ENCODE measurements around the gene GLIS1. TPM values are rescaled to one million over a fixed set of nuclear protein-coding genes. Genes with fewer than 3 reads are reported as not detected.

Gene GLIS1
- total and polyA plus RNA-seq, 2 donors, result 0.05 to 0.59 TPM

DNA sequence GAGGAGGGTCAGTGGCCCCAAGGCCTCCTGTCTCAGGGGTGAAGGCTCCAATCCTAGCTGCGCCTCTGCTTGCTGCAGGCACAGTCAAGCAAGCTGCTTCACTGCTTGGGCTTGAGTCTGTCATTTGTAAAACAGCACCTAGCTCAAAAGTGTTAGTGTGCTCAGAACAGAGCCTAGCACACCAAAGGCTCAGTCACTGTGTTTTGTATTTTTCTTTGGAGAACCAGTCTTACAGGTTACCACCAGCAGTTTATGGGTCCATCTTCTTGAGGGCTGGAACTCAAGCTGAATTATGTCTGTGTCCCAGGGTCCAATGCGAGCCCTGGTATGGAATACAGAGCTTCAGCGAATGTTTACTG is 166.2 kb downstream of the GLIS1 start:
- H3K4me1 ChIP-seq (ENCODE audit: control insufficient read depth in 2 of 2, insufficient read depth in 2 of 2, low read length in 2 of 2), result peaks cover 3 to 17% of the 10 kb centered on the region in 2 donors

DNA sequence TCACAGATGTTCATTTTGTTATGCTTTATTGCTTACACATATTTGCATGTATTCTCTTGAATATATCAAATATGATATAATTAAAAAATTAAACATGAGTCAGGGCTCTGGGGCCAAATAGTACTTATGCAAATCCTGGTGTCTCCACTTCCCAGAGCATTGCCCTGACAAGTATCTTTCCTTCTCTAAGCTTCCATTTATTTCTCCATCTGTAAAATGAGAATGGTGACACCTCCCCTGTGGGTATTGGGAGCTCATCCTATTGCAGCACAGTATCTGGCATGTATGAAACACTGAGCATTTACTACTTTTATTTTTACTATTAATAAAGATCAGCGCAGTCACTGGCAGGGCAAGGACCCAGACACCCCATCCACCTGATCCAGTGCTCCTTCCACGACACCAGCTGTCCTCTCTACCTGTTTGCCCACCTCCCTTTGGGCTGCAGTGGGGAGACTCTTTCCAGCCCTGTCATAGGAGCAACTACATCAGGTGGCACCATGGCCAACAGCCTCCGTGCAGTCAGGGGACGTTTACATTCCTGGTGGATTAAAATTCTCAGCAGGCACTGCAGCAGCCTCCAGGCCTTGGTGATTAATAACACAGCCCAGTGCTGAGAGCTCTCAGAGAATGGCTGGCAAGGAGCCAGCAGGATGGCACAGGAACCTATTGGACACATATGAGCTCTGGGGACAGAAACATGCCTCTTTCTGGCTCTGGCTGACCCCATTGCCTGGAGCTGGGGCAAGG is 166.7 kb downstream of the GLIS1 start:
- Histone ChIP-seq H3K36me3 (ENCODE audit: control insufficient read depth in 2 of 2, insufficient read depth in 2 of 2, low read length in 1 of 2) (no peaks in the 10 kb centered on the region), H3K4me3 (ENCODE audit: low read length in 2 of 2) (no peak overlapping the region), H3K9me3 (ENCODE audit: control insufficient read depth in 2 of 2, insufficient read depth in 1 of 2, low read length in 1 of 2) (peaks cover 0 to 10% of the 10 kb centered on the region in 2 donors), H3K27me3 (ENCODE audit: control insufficient read depth in 2 of 2, insufficient read depth in 1 of 2, low read length in 1 of 2) (no peaks in the 10 kb centered on the region), H3K27ac (ENCODE audit: low read depth in 1 of 2, low read length in 1 of 2) (no peak overlapping the region), H3K4me1 (ENCODE audit: control insufficient read depth in 2 of 2, insufficient read depth in 2 of 2, low read length in 2 of 2) (peaks cover 3 to 17% of the 10 kb centered on the region in 2 donors)
- WGBS, result 92% methylated on average over 4 of the region's 4 CpGs
- no peak for DNase-seq (ENCODE audit: low read depth in 6 of 9, low spot score in 9 of 9)

More for the DNA sequence above, 166.2 kb downstream of the GLIS1 start:
- H3K36me3 ChIP-seq (ENCODE audit: control insufficient read depth in 2 of 2, insufficient read depth in 2 of 2, low read length in 1 of 2), result no peaks in the 10 kb centered on the region
- DNase-seq (ENCODE audit: low read depth in 6 of 9, low spot score in 9 of 9), result no peak
- H3K27ac ChIP-seq (ENCODE audit: low read depth in 1 of 2, low read length in 1 of 2), result no peak overlapping the region
- 97% methylated on average over 3 of the region's 3 CpGs for WGBS
- no peak overlapping the region for H3K4me3 ChIP-seq (ENCODE audit: low read length in 2 of 2)
- H3K9me3 ChIP-seq (ENCODE audit: control insufficient read depth in 2 of 2, insufficient read depth in 1 of 2, low read length in 1 of 2), result peaks cover 0 to 6% of the 10 kb centered on the region in 2 donors
- no peaks in the 10 kb centered on the region for H3K27me3 ChIP-seq (ENCODE audit: control insufficient read depth in 2 of 2, insufficient read depth in 1 of 2, low read length in 1 of 2)

DNA sequence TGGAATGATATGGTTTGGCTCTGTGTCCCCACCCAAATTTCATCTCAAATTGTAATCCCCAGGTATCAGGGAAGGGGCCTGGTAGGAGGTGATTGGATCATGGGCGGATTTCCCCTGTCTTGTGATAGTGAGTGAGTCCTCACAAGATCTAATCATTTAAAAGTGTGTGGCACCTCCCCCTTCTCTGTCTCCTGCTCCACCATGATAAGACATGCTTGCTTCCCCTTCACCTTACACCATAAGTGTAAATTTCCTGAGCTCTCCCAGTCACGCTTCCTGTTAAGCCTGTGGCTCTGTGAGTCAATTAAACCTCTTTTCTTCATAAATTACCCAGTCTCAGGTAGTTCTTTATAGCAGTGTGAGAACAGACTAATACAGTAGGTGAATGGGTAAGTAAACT is 170.4 kb downstream of the GLIS1 start:
- H3K36me3 ChIP-seq (ENCODE audit: control insufficient read depth in 2 of 2, insufficient read depth in 2 of 2, low read length in 1 of 2), result no peaks in the 10 kb centered on the region
- 98% methylated on average over 2 of the region's 2 CpGs for WGBS
- no peak for DNase-seq (ENCODE audit: low read depth in 6 of 9, low spot score in 9 of 9)
- H3K27ac ChIP-seq (ENCODE audit: low read depth in 1 of 2, low read length in 1 of 2), result no peak overlapping the region
- no peaks in the 10 kb centered on the region for H3K27me3 ChIP-seq (ENCODE audit: control insufficient read depth in 2 of 2, insufficient read depth in 1 of 2, low read length in 1 of 2)
- no peak overlapping the region for H3K4me3 ChIP-seq (ENCODE audit: low read length in 2 of 2)
- H3K4me1 ChIP-seq (ENCODE audit: control insufficient read depth in 2 of 2, insufficient read depth in 2 of 2, low read length in 2 of 2), result peaks cover 0 to 5% of the 10 kb centered on the region in 2 donors
- peaks cover 0 to 5% of the 10 kb centered on the region in 2 donors for H3K9me3 ChIP-seq (ENCODE audit: control insufficient read depth in 2 of 2, insufficient read depth in 1 of 2, low read length in 1 of 2)

DNA sequence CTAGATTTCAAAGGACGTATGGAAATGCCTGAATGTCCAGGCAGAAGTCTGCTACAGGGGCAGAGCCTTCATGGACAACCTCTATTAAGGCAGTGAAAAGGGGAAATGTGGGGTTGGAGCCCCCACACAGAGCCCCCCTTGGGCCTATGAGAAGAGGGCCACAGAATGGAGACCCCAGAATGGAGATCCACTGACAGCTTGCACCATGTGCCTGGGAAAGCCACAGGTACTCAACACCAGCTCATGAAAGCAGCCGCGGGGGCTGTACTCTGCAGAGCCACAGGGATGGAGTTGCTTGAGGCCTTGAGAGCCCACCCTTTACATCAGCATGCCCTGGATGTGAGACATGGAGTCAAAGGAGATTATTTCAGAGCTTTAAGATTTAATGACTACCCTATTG is 171.1 kb downstream of the GLIS1 start:
- no peak overlapping the region for H3K27ac ChIP-seq (ENCODE audit: low read depth in 1 of 2, low read length in 1 of 2)
- H3K36me3 ChIP-seq (ENCODE audit: control insufficient read depth in 2 of 2, insufficient read depth in 2 of 2, low read length in 1 of 2), result no peaks in the 10 kb centered on the region
- 99% methylated on average over 3 of the region's 3 CpGs for WGBS
- H3K9me3 ChIP-seq (ENCODE audit: control insufficient read depth in 2 of 2, insufficient read depth in 1 of 2, low read length in 1 of 2), result peaks cover 0 to 5% of the 10 kb centered on the region in 2 donors
- H3K4me1 ChIP-seq (ENCODE audit: control insufficient read depth in 2 of 2, insufficient read depth in 2 of 2, low read length in 2 of 2), result peaks cover 3 to 6% of the 10 kb centered on the region in 2 donors
- H3K4me3 ChIP-seq (ENCODE audit: low read length in 2 of 2), result no peak overlapping the region
- DNase-seq (ENCODE audit: low read depth in 6 of 9, low spot score in 9 of 9), result no peak
- H3K27me3 ChIP-seq (ENCODE audit: control insufficient read depth in 2 of 2, insufficient read depth in 1 of 2, low read length in 1 of 2), result no peaks in the 10 kb centered on the region

DNA sequence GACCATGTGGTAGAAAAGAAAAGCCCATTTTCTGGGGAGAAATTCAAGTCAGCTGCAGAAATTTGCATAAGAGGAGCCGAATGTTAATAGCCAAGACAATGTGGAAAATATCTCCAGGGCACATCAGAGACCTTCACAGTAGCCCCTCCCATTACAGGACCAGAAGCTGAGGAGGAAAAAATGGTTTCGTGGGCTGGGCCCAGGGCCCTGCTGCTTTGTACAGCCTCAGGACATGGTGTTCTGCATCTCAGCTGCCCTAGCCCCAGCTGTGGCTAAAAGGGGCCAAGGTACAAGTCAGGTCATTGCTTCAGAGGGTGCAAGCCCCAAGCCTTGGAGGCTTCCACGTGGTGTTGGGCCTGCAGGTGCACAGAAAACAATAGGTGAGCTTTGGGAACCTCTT is 171.5 kb downstream of the GLIS1 start:
- WGBS, result 88% methylated on average over 3 of the region's 3 CpGs
- no peaks in the 10 kb centered on the region for H3K36me3 ChIP-seq (ENCODE audit: control insufficient read depth in 2 of 2, insufficient read depth in 2 of 2, low read length in 1 of 2)
- no peak overlapping the region for H3K4me3 ChIP-seq (ENCODE audit: low read length in 2 of 2)
- H3K9me3 ChIP-seq (ENCODE audit: control insufficient read depth in 2 of 2, insufficient read depth in 1 of 2, low read length in 1 of 2), result peaks cover 0 to 5% of the 10 kb centered on the region in 2 donors
- H3K27ac ChIP-seq (ENCODE audit: low read depth in 1 of 2, low read length in 1 of 2), result no peak overlapping the region
- peaks cover 7% of the 10 kb centered on the region in 2 donors for H3K4me1 ChIP-seq (ENCODE audit: control insufficient read depth in 2 of 2, insufficient read depth in 2 of 2, low read length in 2 of 2)
- DNase-seq (ENCODE audit: low read depth in 6 of 9, low spot score in 9 of 9), result no peak
- H3K27me3 ChIP-seq (ENCODE audit: control insufficient read depth in 2 of 2, insufficient read depth in 1 of 2, low read length in 1 of 2), result no peaks in the 10 kb centered on the region

DNA sequence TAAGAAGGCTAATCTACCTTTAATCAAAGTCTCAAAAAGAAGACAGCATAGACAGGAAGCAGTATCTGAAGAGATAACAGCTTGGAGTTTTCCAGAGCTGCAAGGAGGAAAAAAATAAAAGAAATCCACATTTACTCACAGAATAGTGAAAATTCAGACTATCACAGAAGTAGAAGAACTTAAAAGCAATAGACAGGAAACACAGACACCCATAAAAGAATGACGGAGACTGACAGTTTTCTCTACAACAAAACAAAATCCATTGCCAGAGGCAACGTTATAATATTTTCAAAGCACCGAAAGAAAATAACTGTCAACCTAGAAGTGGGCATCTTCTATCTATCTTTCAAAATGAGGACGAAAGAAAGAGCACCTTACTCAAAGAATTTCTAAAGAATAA is 175.4 kb downstream of the GLIS1 start:
- Histone ChIP-seq H3K4me1 (ENCODE audit: control insufficient read depth in 2 of 2, insufficient read depth in 2 of 2, low read length in 2 of 2) (peaks cover 24 to 33% of the 10 kb centered on the region in 2 donors), H3K27ac (ENCODE audit: low read depth in 1 of 2, low read length in 1 of 2) (peak overlapping the region in 1 of 2 donors; percentile 48), H3K9me3 (ENCODE audit: control insufficient read depth in 2 of 2, insufficient read depth in 1 of 2, low read length in 1 of 2) (peaks cover 0 to 5% of the 10 kb centered on the region in 2 donors), H3K36me3 (ENCODE audit: control insufficient read depth in 2 of 2, insufficient read depth in 2 of 2, low read length in 1 of 2) (no peaks in the 10 kb centered on the region), H3K27me3 (ENCODE audit: control insufficient read depth in 2 of 2, insufficient read depth in 1 of 2, low read length in 1 of 2) (no peaks in the 10 kb centered on the region), H3K4me3 (ENCODE audit: low read length in 2 of 2) (no peak overlapping the region)
- peak in 2 of 9 donors; percentile 21 to 63 for DNase-seq (ENCODE audit: low read depth in 6 of 9, low spot score in 9 of 9)
- 7% methylated on average over 4 of the region's 4 CpGs for WGBS

DNA sequence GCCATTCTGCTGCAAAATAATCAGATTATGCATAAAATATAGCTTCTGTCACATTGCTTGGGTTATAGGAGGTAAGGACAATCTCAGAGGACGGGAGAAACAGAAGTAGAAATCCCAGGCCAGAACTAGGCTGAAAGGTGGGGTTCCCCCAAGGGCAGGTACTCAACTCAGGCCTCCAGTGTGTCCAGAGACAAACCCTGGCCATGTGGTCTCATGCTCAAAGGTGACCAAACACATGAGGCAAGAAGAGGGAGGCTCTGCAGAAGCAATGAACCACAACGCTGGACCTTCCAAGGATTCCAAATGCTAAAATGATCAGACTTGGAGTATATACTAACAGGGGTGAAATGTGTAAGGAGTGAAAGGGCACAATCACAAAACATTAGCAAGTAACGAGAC is 176.0 kb downstream of the GLIS1 start:
- Histone ChIP-seq H3K27me3 (ENCODE audit: control insufficient read depth in 2 of 2, insufficient read depth in 1 of 2, low read length in 1 of 2) (no peaks in the 10 kb centered on the region), H3K9me3 (ENCODE audit: control insufficient read depth in 2 of 2, insufficient read depth in 1 of 2, low read length in 1 of 2) (peaks cover 0 to 5% of the 10 kb centered on the region in 2 donors), H3K4me3 (ENCODE audit: low read length in 2 of 2) (no peak overlapping the region), H3K27ac (ENCODE audit: low read depth in 1 of 2, low read length in 1 of 2) (no peak overlapping the region), H3K36me3 (ENCODE audit: control insufficient read depth in 2 of 2, insufficient read depth in 2 of 2, low read length in 1 of 2) (no peaks in the 10 kb centered on the region), H3K4me1 (ENCODE audit: control insufficient read depth in 2 of 2, insufficient read depth in 2 of 2, low read length in 2 of 2) (peaks cover 30 to 38% of the 10 kb centered on the region in 2 donors)
- WGBS, result 90% methylated on average over 3 of the region's 3 CpGs
- DNase-seq (ENCODE audit: low read depth in 6 of 9, low spot score in 9 of 9), result no peak

DNA sequence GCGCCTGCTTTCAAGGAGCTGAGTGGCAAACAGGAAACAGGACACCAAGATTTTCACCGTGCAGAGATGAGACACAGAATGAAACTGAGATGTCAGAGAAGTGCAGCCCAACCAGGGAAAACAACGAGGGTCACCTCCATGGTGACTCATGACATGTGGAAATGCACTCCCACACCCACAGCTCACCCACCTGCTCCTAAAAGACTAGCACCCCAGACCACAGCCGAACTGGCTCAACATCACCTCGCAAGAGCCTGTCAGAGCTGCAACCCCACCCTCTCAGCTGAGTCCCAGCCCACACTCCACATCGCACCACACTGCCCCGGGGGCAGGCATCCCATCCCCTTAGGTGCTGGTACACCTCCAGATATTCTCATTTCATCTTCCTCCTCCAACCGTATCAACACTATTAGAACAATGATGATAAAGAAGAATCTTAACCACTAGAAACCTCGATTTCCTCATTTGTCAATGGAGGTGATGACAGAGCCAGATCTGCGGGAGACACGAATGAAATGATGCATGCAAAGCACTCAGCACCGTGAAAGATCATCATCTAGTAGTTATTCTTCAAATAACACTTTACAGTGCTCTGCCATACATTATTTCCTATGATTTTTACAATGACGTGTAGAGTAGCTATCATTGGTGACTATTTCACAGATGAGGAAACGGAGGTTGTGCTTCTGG is 176.5 kb downstream of the GLIS1 start:
- Histone ChIP-seq H3K4me1 (ENCODE audit: control insufficient read depth in 2 of 2, insufficient read depth in 2 of 2, low read length in 2 of 2) (peaks cover 31 to 40% of the 10 kb centered on the region in 2 donors), H3K27me3 (ENCODE audit: control insufficient read depth in 2 of 2, insufficient read depth in 1 of 2, low read length in 1 of 2) (no peaks in the 10 kb centered on the region), H3K27ac (ENCODE audit: low read depth in 1 of 2, low read length in 1 of 2) (no peak overlapping the region), H3K4me3 (ENCODE audit: low read length in 2 of 2) (no peak overlapping the region), H3K36me3 (ENCODE audit: control insufficient read depth in 2 of 2, insufficient read depth in 2 of 2, low read length in 1 of 2) (no peaks in the 10 kb centered on the region), H3K9me3 (ENCODE audit: control insufficient read depth in 2 of 2, insufficient read depth in 1 of 2, low read length in 1 of 2) (peaks cover 0 to under 1% of the 10 kb centered on the region in 2 donors)
- DNase-seq (ENCODE audit: low read depth in 6 of 9, low spot score in 9 of 9), result peak in 1 of 9 donors; percentile 34
- WGBS, result 61% methylated on average over 14 of the region's 14 CpGs

DNA sequence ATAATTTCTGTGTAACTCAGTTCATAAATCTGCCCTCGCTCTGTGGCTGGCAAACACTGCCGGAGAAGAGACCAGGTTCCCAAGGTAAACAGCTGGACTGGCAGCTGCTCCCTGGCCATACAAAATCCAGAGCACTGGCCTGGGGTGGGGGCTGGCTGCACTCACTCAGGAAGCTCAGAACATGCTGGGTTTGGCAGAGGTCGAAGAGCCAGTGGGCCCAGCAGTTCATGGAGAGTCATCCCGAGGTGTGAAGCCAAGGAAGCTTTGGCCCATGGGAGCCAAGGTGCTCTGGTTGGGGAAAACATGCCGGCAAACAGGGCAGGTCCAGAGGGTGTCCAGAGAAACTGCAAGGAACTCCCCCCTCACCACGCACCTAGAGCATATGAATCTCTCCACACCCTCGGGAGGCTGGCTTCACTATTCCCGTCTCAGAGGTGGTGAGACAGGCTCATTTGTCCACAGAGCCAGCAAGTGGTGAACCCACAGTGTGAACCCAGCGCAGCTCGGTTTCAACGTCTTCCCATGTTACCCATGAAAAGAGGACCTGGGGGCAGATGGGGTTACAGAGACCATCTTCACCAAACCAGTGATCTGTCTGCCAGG is 177.4 kb downstream of the GLIS1 start:
- Histone ChIP-seq H3K4me3 (ENCODE audit: low read length in 2 of 2) (no peak overlapping the region), H3K27me3 (ENCODE audit: control insufficient read depth in 2 of 2, insufficient read depth in 1 of 2, low read length in 1 of 2) (no peaks in the 10 kb centered on the region), H3K9me3 (ENCODE audit: control insufficient read depth in 2 of 2, insufficient read depth in 1 of 2, low read length in 1 of 2) (no peaks in the 10 kb centered on the region), H3K4me1 (ENCODE audit: control insufficient read depth in 2 of 2, insufficient read depth in 2 of 2, low read length in 2 of 2) (peaks cover 31 to 40% of the 10 kb centered on the region in 2 donors), H3K36me3 (ENCODE audit: control insufficient read depth in 2 of 2, insufficient read depth in 2 of 2, low read length in 1 of 2) (no peaks in the 10 kb centered on the region), H3K27ac (ENCODE audit: low read depth in 1 of 2, low read length in 1 of 2) (no peak overlapping the region)
- whole genome bisulfite sequencing, result 97% methylated on average over 11 of the region's 11 CpGs
- DNase-seq (ENCODE audit: low read depth in 6 of 9, low spot score in 9 of 9), result no peak
